ENCODE data around the gene SPAG8.

Gene SPAG8

GRCh38 chr9:35763803-35764202 is 48.3 kb downstream of the SPAG8 start:
- Histone ChIP-seq H3K27ac (ENCODE audit: low read depth, low read length) (no peak overlapping the region), H3K9ac (ENCODE audit: low read length) (no peak overlapping the region), H3K9me3 (ENCODE audit: low read length) (no peaks in the 10 kb centered on the region), H3K4me3 (ENCODE audit: low read depth in 1 of 2, low read length in 2 of 2) (no peak overlapping the region), H3K4me1 (ENCODE audit: insufficient read depth, low read length) (peaks cover 3% of the 10 kb centered on the region), H3K36me3 (ENCODE audit: insufficient read depth, low read length) (no peaks in the 10 kb centered on the region), H3K27me3 (ENCODE audit: control insufficient read depth in 1 of 2, insufficient read depth in 2 of 2, low read length in 2 of 2) (no peaks in the 10 kb centered on the region)

DNA sequence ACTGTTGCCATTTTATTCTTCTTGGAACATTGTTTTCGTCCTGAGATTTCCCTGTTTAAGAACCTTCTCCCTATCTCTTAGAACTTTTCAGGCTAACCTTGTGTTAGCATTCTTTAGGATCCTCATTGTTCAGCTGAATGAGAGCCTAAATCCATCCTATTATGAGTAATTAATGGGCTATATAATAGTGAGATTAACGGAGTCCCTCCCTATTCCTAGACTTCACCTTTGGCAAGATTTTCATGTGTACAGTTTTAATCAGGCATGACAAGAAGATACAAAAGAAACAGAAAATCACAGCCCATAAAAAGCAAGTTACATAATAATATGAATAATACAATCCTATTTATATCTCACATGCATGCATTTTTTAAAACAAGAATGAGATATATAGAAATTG is 48.9 kb downstream of the SPAG8 start:
- Histone ChIP-seq H3K36me3 (ENCODE audit: insufficient read depth, low read length) (no peaks in the 10 kb centered on the region), H3K9ac (ENCODE audit: low read length) (no peak overlapping the region), H3K27me3 (ENCODE audit: control insufficient read depth in 1 of 2, insufficient read depth in 2 of 2, low read length in 2 of 2) (no peaks in the 10 kb centered on the region), H3K4me3 (ENCODE audit: low read depth in 1 of 2, low read length in 2 of 2) (no peak overlapping the region), H3K27ac (ENCODE audit: low read depth, low read length) (no peak overlapping the region), H3K4me1 (ENCODE audit: insufficient read depth, low read length) (peaks cover 10% of the 10 kb centered on the region), H3K9me3 (ENCODE audit: low read length) (no peaks in the 10 kb centered on the region)

DNA sequence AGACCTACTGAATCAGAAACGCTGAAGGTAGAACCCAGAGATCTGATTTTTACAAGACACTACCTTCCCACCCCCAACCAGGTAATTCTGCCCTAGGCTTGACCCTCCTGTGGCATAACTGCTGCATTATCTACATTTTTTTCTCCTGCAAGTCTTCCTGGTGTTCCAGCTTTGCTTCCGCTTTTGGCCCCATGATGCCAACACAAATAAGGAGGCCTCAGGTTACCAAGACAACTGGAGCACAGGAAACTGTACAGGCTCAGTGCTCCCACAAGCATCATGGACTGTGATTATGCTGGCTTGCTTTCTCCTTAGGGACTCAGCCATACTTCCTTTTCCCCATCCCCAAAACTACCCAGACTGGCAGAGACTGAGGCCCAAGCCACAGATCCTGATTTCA is 51.4 kb downstream of the SPAG8 start:
- H3K9me3 ChIP-seq (ENCODE audit: low read length), result no peaks in the 10 kb centered on the region
- no peak overlapping the region for H3K4me3 ChIP-seq (ENCODE audit: low read depth in 1 of 2, low read length in 2 of 2)
- peaks cover 23% of the 10 kb centered on the region for H3K4me1 ChIP-seq (ENCODE audit: insufficient read depth, low read length)
- H3K27ac ChIP-seq (ENCODE audit: low read depth, low read length), result no peak overlapping the region
- H3K9ac ChIP-seq (ENCODE audit: low read length), result no peak overlapping the region
- H3K36me3 ChIP-seq (ENCODE audit: insufficient read depth, low read length), result no peaks in the 10 kb centered on the region
- H3K27me3 ChIP-seq (ENCODE audit: control insufficient read depth in 1 of 2, insufficient read depth in 2 of 2, low read length in 2 of 2), result no peaks in the 10 kb centered on the region

GRCh38 chr9:35759795-35760194 is 52.3 kb downstream of the SPAG8 start:
- Histone ChIP-seq H3K27me3 (ENCODE audit: control insufficient read depth in 1 of 2, insufficient read depth in 2 of 2, low read length in 2 of 2) (no peaks in the 10 kb centered on the region), H3K27ac (ENCODE audit: low read depth, low read length) (no peak overlapping the region), H3K4me1 (ENCODE audit: insufficient read depth, low read length) (peaks cover 23% of the 10 kb centered on the region), H3K36me3 (ENCODE audit: insufficient read depth, low read length) (no peaks in the 10 kb centered on the region), H3K9me3 (ENCODE audit: low read length) (no peaks in the 10 kb centered on the region), H3K9ac (ENCODE audit: low read length) (no peak overlapping the region), H3K4me3 (ENCODE audit: low read depth in 1 of 2, low read length in 2 of 2) (no peak overlapping the region)
